HG02840 (cell line): ENCODE data around the gene OR52I2.

Source experiments
- ATAC-seq: cut with Tn5 transposase; IDR thresholded peaks from one replicate; pipeline ENCODE4 v1.9.1; 2021; ENCODE audit warnings: mild to moderate bottlenecking, moderate library complexity, moderate number of reproducible peaks; ENCODE audit not compliant: unreplicated experiment, low FRiP score

The OR52I2 gene

GRCh38 chr11:4607781-4608666 lies 26.5 kb downstream of the OR52I2 start, which contains the start of gene TRIM68:
Gene TRIM68 (minus strand): TSS chr11:4608231. CDS start chr11:4605504, 2,727 bp downstream.
- peak; percentile 100 for ATAC-seq

GRCh38 chr11:4610258-4610935 lies 28.9 kb downstream of the OR52I2 start:
- no peak for ATAC-seq

DNA sequence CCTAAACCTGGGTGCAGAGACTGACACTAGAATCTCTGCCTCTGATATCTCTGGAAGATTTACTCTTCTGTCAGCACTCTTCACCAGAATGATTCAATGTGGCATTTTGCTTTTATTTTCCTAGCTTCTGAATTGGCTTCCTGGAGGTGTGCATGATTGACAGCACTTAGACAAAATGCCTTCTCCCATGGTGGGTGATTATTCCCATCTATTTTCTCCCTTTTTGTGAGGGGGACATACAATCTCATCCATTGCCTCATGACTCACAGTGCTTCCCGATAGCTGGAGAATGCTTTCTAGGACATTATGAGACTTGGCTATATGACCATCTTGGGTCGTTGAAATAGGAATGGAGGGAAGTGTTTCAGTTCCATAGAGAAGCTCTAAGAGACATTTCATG lies 30.4 kb downstream of the OR52I2 start:
- ATAC-seq: no peak

DNA sequence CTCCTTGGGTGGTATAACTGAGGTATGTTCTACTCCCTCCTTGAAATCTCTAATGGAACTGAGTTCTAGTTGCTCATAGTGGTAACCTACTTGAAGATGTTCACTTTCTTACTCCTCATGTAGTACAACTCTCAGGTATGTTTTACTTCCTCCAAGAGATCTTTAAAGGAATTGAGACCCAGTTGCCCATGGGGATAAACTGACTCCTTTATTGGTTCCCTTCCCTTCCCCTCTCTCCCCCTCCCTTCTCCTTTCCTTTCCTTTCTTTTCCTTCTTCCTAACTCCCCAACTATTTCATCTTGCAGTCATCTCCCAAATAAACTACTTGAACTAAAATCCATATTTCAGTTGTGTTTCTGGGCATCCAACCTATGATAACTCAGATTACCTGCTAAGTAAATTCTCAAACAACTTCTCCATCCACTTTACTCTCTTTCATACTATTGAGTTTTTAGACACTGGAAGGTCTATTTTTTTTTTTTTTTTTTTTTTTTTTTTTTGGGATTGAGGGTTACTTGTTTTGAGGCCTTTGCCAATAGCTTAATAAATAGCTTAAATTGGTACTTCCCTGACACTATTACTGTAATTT lies 34.4 kb downstream of the OR52I2 start:
- ATAC-seq: no peak

GRCh38 chr11:4619514-4619913 lies 38.0 kb downstream of the OR52I2 start:
- ATAC-seq: no peak

DNA sequence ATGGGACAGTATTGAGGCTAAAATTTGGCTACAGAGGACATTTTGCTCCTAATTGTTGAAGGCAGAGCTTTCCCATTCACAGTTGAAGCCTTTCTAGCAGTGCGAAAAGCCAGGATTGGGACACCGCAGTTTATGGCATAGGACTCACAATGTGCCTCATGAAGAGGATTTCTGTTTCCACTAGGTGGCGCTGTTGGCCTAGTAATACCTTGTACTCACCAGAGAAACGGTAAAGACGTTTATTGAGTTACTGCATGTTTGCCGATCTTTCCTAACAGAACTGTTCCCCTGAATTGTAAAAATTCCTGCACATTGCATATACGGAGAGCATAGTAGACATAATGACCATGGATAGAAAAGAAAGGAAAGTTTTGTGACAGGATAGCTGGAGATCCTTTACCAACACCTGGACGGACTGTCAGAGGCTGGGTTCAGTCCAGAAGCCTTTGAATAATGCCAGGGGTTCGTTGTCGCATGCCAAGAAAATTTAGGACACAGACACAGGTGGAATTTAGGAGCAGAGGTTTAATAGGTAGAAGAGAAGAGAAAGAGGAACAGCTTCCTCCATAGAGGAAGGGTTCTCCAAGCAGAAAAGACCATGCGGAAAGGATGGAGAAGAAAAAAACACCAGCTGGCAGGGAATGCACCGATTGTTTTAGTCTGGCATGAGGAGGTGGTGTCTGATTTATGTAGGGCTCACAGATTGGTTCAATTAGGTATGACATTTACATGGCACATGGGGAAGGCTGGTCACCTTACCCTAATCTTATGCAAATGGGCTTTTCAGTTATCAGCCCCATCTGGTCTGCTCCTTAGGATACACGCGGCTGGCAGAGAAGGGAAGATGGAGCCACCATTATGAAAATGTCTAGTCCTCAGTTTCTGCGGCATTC lies 44.9 kb downstream of the OR52I2 start:
- no peak for ATAC-seq

GRCh38 chr11:4636136-4636535 lies 54.6 kb downstream of the OR52I2 start:
- no peak for ATAC-seq

DNA sequence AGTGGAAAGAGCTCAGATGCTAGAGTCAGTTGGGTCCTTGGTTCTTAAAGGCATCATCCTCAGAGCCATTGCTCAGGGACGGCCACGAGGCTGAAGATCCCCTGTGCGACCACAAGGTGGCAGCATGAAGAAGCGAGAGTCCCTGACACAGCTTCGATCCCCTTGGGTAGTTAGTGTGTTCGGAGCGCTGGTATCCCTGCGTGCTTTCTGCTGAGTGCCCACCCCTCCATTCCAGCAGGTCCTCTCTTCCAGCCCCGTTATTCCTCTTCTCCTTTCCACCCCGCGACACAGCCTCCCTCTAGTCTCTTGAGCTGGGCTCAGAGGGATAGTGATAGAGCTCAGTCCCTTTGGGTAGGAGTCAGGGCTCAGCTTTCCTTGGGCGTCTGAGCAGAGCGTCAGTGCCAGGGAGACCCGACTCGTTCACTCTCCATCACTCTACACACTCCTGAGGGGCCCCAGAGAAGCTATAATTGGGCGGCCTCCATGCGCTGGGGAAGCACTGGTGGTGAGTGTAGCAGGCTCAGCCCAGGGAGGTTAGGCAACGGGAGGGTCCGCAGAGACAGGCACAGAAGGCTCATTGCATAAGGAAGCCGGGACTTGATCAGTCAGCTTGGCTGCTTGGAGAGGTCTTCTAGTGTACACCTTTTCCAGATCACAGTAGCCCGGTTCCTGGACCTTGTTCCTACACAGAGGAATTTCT lies 55.6 kb downstream of the OR52I2 start, which contains the start of gene OR51D1:
TSS of gene OR51D1 (plus strand) at position 516 of the 700 bp plus-strand sequence. CDS start 2,314 bp downstream, outside the sequence.
- ATAC-seq: no peak

GRCh38 chr11:4637662-4638047 lies 56.1 kb downstream of the OR52I2 start:
- no peak for ATAC-seq

DNA sequence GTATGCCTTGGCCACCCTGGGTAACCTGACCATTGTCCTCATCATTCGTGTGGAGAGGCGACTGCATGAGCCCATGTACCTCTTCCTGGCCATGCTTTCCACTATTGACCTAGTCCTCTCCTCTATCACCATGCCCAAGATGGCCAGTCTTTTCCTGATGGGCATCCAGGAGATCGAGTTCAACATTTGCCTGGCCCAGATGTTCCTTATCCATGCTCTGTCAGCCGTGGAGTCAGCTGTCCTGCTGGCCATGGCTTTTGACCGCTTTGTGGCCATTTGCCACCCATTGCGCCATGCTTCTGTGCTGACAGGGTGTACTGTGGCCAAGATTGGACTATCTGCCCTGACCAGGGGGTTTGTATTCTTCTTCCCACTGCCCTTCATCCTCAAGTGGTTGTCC lies 58.4 kb downstream of the OR52I2 start:
- no peak for ATAC-seq

- no peak for ATAC-seq
Observed at GRCh38 chr11:4641501-4641900, 60.0 kb downstream of the OR52I2 start.

GRCh38 chr11:4642043-4642442 lies 60.5 kb downstream of the OR52I2 start:
- no peak for ATAC-seq
